GM12878 (cell line): Measurements from ENCODE around the gene SH3GL3. TPM values are rescaled to one million over a fixed set of nuclear protein-coding genes. Genes with fewer than 3 reads are reported as not detected.

Experiments used
- ATAC-seq: fragments of 200-7000 bp; cut with Tn5 transposase; 3 replicates; pipeline ENCODE4 v1.9.1; 2020; ENCODE audit warnings: mild to moderate bottlenecking, moderate library complexity
- BruUV-seq: library from RNA; stranded (reverse); fragments of 400-500 nt; replicated peaks from 2 replicates; lab custom pipeline; 2021; lab: Mats Ljungman, UMichigan
- CTCF ChIA-PET: fragments of 300-600 bp; sonication (Branson Sonifier 250); formaldehyde crosslinking; extraction: SDS; loops from one replicate; lab custom pipeline; 2021; ENCODE audit warnings: inconsistent platforms; lab: Yijun Ruan, JAX
- POLR2A ChIA-PET: fragments of 350-600 bp; formaldehyde crosslinking; extraction: SDS; loops from one replicate; lab custom pipeline; 2021; ENCODE audit warnings: inconsistent platforms; lab: Charles Lee
- RAD21 ChIA-PET: fragments of 300-600 bp; sonication (Branson Sonifier 250); formaldehyde crosslinking; loops from one replicate; lab custom pipeline; 2023; ENCODE audit warnings: antibody characterized with exemption; ENCODE audit not compliant: unreplicated experiment; lab: Charles Lee
- SMC1A ChIA-PET: fragments of 300-600 bp; sonication (Branson Sonifier 250); formaldehyde crosslinking; loops from one replicate; lab custom pipeline; 2023; ENCODE audit not compliant: unreplicated experiment, uncharacterized antibody; lab: Charles Lee
- DNase-seq: peaks from one replicate; pipeline ENCODE4 v3.0.0-alpha.2; 2011; ENCODE audit warnings: low read depth, low spot score
- FAIRE-seq: peaks from 3 replicates; lab custom pipeline; 2011; peaks lifted over from hg19 to GRCh38; lab: Jason Lieb, UNC
- H2AFZ ChIP-seq: 2 replicates; pipeline ENCODE4 v1.6.0; 2011; ENCODE audit warnings: low read depth, low read length, control low read depth; ENCODE audit not compliant: control insufficient read depth
- H3K27ac ChIP-seq: 2 replicates; pipeline ENCODE4 v1.5.1; 2011; ENCODE audit warnings: control low read depth; ENCODE audit not compliant: control insufficient read depth, insufficient read depth
- H3K27me3 ChIP-seq, 2 experiments: replicated peaks in 1 of 2; 2 replicates each; pipeline versions ENCODE4 v1.6.0 to v1.6.1; 2011; ENCODE audit warnings: low read length in 1 of 2; ENCODE audit not compliant: control insufficient read depth in 2 of 2, insufficient read depth in 2 of 2
- H3K36me3 ChIP-seq, 2 experiments: 2 replicates each; pipeline ENCODE4 v1.5.1; 2011; ENCODE audit warnings: low read length in 1 of 2; ENCODE audit not compliant: control insufficient read depth in 2 of 2, insufficient read depth in 2 of 2
- H3K4me1 ChIP-seq: 2 replicates; pipeline ENCODE4 v1.6.1; 2011; ENCODE audit warnings: mild to moderate bottlenecking, low read length, moderate library complexity, mixed read lengths; ENCODE audit not compliant: control insufficient read depth, insufficient read depth
- H3K4me2 ChIP-seq: 2 replicates; pipeline ENCODE4 v1.6.0; 2011; ENCODE audit warnings: control low read depth; ENCODE audit not compliant: control insufficient read depth, insufficient read depth
- H3K4me3 ChIP-seq: fragments of 200-600 bp; sonication (generic); 2 replicates; pipeline ENCODE4 v1.5.1; 2016
- H3K79me2 ChIP-seq: 2 replicates; pipeline ENCODE4 v1.6.0; 2011; ENCODE audit warnings: low read length; ENCODE audit not compliant: control insufficient read depth, insufficient read depth
- H3K9ac ChIP-seq: 2 replicates; pipeline ENCODE4 v1.8.0; 2011; ENCODE audit warnings: low read length, control low read depth, mixed read lengths; ENCODE audit not compliant: control insufficient read depth, insufficient read depth
- H3K9me3 ChIP-seq: replicated peaks from 3 replicates; pipeline ENCODE4 v1.5.1; 2011; ENCODE audit warnings: mild to moderate bottlenecking, low read length; ENCODE audit not compliant: control insufficient read depth, insufficient read depth
- H4K20me1 ChIP-seq: 2 replicates; pipeline ENCODE4 v1.6.0; 2011; ENCODE audit not compliant: control insufficient read depth, insufficient read depth
- CHD4 ChIP-seq: fragments of 200-600 bp; sonication (generic); IDR thresholded peaks from 2 replicates; pipeline ENCODE4 v1.6.1; 2016; ENCODE audit warnings: mild to moderate bottlenecking
- EP300 ChIP-seq, 2 experiments: fragments of 150-350 bp in 1 of 2; IDR thresholded peaks; 2 replicates each; pipeline ENCODE4 v1.6.1; 2011 to 2012; ENCODE audit warnings: low read depth in 2 of 2, low read length in 2 of 2, borderline replicate concordance in 1 of 2, improper control_type of control experiment in 1 of 2, inconsistent platforms in 1 of 2; ENCODE audit not compliant: control insufficient read depth in 1 of 2
- FOS ChIP-seq: IDR thresholded peaks from 3 replicates; pipeline ENCODE4 v1.6.1; 2011; ENCODE audit warnings: borderline replicate concordance; ENCODE audit not compliant: insufficient read length; ENCODE audit errors: extremely low read depth
- RAD51 ChIP-seq: fragments of 450-650 bp; IDR thresholded peaks from 2 replicates; pipeline ENCODE4 v1.6.1; 2016; ENCODE audit warnings: moderate library complexity, mild to moderate bottlenecking, inconsistent platforms
- SUPT20H ChIP-seq: IDR thresholded peaks from 2 replicates; pipeline ENCODE4 v1.6.1; 2011; ENCODE audit warnings: low read depth, mild to moderate bottlenecking, low read length, moderate library complexity, borderline replicate concordance; ENCODE audit not compliant: control insufficient read depth
- USF1 ChIP-seq: IDR thresholded peaks from 2 replicates; pipeline ENCODE4 v1.6.1; 2011; ENCODE audit warnings: borderline replicate concordance, low read depth, mild to moderate bottlenecking, moderate library complexity, mixed read lengths, low read length; ENCODE audit not compliant: insufficient read depth; ENCODE audit errors: extremely low read length
- ZNF24 ChIP-seq: fragments of 450-650 bp; IDR thresholded peaks from 2 replicates; pipeline ENCODE4 v1.6.1; 2017; ENCODE audit warnings: antibody characterized with exemption, mild to moderate bottlenecking
- WGBS: methylation state at CpG from one replicate; pipeline ENCODE4 v1.1.6; 2016; ENCODE audit warnings: low lambda C conversion rate; ENCODE audit not compliant: insufficient replicate concordance, insufficient coverage; ENCODE audit errors: missing lambda C conversion rate; 5-methylcytosine and 5-hydroxymethylcytosine counted together
- in situ Hi-C: fragments of 300-500 bp; cut with MboI; formaldehyde crosslinking; loops from 9 replicates; pipeline ENCODE4 v1.14.3; 2018; ENCODE audit warnings: mixed read lengths
- intact Hi-C: fragments of 100-400 bp; cut with micrococcal nuclease; formaldehyde crosslinking; loops from one replicate; pipeline ENCODE4 v1.14.2; 2022; ENCODE audit not compliant: unreplicated experiment
- polyA plus RNA-seq, 11 experiments: library from polyadenylated mRNA; depleted of rRNA in 4 of 11; unstranded in 6 of 11; stranded (reverse) in 5 of 11; fragments of >200 nt; fragmentation: Nextera tagmentation in 4 of 11; fragmentation: Illumina TruSeq in 1 of 11; extraction: Ambion mirVana in 4 of 11; extraction: Trizol in 1 of 11; gene quantifications; 1 replicate in 1 of 11; 2 replicates in 10 of 11; pipeline versions ENCODE4 v1.2.1 to v1.2.3, GENCODE V29; 2011 to 2016; ENCODE audit warnings: inconsistent platforms in 2 of 11, missing spikeins in 2 of 11, low read depth in 1 of 11
- total RNA-seq, 4 experiments: library from RNA; depleted of rRNA in 3 of 4; stranded (reverse); fragments of >200 nt in 3 of 4; fragmentation: Illumina TruSeq in 1 of 4; extraction: Trizol in 1 of 4; gene quantifications; 2 replicates each; pipeline versions ENCODE4 v1.2.1 to v1.2.3, GENCODE V29; 2013 to 2021
- TF ChIP-seq, protein P1 (sequence below): IDR thresholded peaks from 2 replicates; pipeline ENCODE4 v1.6.1; 2012; ENCODE audit warnings: low read depth, low read length, improper control_type of control experiment

Gene SH3GL3
- total and polyA plus RNA-seq, 10 of the 15 experiments (the other 5 are each of a cell fraction or from before 2014, with no cell fraction given), result not detected

DNA sequence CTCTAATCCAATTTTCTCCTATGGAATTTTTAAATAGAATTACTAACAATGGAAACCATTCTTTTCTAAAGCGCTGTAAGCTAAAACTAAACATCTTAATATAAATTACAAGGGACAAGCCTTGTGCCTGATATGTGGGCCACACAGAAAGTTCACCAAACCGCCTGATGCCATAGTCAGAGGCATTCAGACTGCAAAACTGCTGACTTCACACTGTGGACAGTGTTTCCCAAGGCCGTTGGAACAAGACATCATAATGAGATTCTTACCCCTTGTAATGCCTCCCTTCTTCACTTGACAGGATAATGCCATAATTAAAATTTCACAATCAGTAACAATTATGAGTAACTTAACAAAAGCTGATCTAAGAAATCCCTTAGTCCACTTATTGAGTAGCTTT is 14.9 kb downstream of the SH3GL3 start:
- H3K36me3 ChIP-seq, result no peaks in the 10 kb centered on the region
- H3K4me3 ChIP-seq, result no peak overlapping the region
- ChIA-PET RAD21 (no interaction called here), CTCF (no interaction called here), SMC1A (no interaction called here), POLR2A (no interaction called here)
- intact Hi-C loops (no loop called here), in situ Hi-C loops (no loop called here)
- no TSS peak for BruUV-seq
- no peak overlapping the region for H3K9ac ChIP-seq
- TF ChIP-seq USF1, result no peak
- TF ChIP-seq, protein P1, sequence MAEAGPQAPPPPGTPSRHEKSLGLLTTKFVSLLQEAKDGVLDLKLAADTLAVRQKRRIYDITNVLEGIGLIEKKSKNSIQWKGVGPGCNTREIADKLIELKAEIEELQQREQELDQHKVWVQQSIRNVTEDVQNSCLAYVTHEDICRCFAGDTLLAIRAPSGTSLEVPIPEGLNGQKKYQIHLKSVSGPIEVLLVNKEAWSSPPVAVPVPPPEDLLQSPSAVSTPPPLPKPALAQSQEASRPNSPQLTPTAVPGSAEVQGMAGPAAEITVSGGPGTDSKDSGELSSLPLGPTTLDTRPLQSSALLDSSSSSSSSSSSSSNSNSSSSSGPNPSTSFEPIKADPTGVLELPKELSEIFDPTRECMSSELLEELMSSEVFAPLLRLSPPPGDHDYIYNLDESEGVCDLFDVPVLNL, result no peak
- no peak for TF ChIP-seq RAD51
- TF ChIP-seq FOS, result no peak
- TF ChIP-seq CHD4, result no peak
- no peak for TF ChIP-seq ZNF24
- no peak for TF ChIP-seq SUPT20H
- TF ChIP-seq EP300 (IDR thresholded peaks at IDR 0.05; ENCODE audit: borderline replicate concordance in 1 of 2, control insufficient read depth in 1 of 2, low read depth in 2 of 2, low read length in 2 of 2), result no peak
- H2AFZ ChIP-seq, result no peak overlapping the region
- H4K20me1 ChIP-seq, result no peaks in the 10 kb centered on the region
- H3K4me1 ChIP-seq, result no peaks in the 10 kb centered on the region
- no peak for ATAC-seq
- H3K27ac ChIP-seq, result no peak overlapping the region
- H3K27me3 ChIP-seq, result no peaks in the 10 kb centered on the region; a peak in 1 of 4 replicates
- 12% methylated on average over 3 of the region's 3 CpGs for WGBS
- no peak overlapping the region for H3K4me2 ChIP-seq
- no peaks in the 10 kb centered on the region for H3K79me2 ChIP-seq
- DNase-seq, result no peak
- no peak for FAIRE-seq
- no peaks in the 10 kb centered on the region for H3K9me3 ChIP-seq
